NCI-H2107 (cell line): Measurements from ENCODE around the gene SND1.

Experiments used
- DNase-seq: peaks from one replicate; lab custom pipeline; 2025; lab: John Stamatoyannopoulos, UW

SND1 gene

GRCh38 chr7:127802845-127803244 is 150.9 kb downstream of the SND1 start:
- DNase-seq, result no peak

DNA sequence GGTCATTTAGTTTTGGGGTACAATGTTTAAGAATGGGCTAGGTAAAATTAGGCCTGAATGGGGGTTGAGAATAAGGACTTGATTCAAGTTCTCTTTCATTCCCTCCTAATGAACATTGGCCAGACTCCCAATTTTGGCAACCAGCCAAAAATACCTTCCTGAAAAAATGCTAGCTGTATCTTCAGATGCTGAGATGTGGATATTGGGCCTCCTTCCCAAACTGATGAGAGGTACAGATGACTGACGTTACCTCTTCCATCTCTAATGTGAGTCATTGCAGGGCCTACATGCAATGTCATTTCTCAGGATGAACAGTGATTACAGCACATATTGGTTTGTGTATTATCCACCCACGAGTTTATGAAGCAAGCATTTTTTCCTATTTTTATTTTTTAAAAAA is 151.6 kb downstream of the SND1 start:
- DNase-seq, result no peak

GRCh38 chr7:127807340-127807739 is 155.3 kb downstream of the SND1 start:
- no peak for DNase-seq

- no peak for DNase-seq
Observed at GRCh38 chr7:127807829-127808228, 155.8 kb downstream of the SND1 start.

GRCh38 chr7:127809261-127809702 is 157.3 kb downstream of the SND1 start:
- no peak for DNase-seq

DNA sequence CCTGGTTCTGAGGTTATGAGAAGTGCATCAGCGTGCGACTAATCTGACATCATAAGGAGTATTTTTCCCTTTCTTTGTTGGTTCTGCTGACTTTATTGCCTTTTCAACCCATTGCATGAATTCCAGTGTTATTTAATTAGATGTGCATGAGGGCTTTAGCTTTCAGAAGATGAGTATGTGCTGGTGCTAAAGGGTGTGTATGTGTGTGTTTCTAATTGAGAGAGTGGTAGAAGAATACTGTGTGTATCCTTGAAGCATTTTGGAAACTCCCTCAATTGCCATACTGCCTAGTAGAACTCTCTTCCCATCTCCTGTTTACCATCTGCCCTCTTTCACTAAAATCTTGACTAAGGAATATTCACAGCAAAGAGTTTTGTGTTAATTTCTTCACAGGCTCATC is 158.1 kb downstream of the SND1 start:
- no peak for DNase-seq

- no peak for DNase-seq
Observed at GRCh38 chr7:127810696-127811660, 159.0 kb downstream of the SND1 start.

DNA sequence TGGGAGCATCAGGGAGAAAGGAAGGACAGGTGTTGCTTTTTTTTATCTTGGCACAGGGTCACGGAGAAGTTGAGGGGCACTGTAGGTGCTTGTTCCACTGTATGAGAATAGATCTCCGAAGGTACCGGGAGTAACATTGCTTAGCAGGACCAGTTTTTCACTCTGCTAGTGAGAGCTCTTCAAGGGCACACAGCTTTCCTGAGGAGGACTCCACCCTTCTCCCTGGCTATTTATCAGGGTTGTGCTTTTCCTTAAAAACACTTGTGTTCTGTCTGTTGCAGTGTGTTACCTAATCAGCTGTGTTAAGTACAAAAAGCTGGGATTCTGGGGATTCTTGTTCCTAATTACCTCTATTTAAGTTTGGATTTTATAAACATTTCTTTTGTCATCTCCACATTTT is 160.5 kb downstream of the SND1 start:
- no peak for DNase-seq

DNA sequence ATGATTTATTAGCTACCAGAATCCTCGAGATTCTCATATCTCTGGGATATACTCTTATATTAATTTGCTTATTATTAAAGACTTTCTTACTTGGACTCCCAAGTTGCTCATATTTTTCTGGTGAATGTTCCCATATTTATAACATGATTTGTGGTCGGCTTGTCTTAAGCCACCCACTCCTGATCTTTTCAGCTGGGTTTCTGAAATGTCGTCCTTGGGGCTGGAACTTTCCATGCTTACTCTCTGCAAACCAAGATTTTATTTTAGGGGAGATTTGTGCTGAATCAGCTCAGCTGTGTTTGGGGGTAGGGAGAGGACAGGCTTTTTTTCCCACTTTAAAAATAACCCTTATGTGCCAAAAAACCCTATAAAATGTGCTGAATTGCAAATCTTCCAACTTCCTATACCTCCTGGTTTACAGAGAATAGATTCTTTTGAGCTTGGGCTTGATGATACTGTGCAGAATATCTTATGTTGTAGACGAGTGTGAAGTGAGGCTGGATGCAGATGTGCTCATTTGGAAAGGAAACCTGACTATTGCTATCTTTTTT is 162.1 kb downstream of the SND1 start:
- DNase-seq, result no peak

DNA sequence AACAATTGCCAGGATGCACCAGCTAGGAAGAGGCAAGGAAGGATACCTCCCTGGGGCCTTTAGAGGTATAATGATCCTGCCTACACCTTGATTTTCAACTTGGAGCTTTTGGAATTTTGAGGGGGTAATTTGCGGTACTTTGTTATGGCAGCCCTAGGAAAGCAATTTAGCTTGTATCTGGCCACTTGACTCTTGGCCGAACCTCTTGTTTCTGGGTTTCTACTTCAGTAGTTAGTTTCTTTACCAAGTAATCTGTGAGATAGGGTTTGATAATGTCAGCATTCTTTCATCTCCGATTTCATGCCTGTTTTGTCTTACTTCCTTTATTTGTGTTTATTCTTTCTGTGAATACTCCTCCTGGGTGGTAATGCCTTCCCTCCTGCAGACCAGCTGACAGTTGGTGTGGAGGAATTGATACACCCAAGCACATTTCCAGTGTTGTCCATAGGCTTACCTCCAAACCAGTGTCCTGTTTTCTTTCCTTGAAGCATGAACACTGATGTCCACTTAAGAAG is 163.7 kb downstream of the SND1 start:
- DNase-seq, result no peak

DNA sequence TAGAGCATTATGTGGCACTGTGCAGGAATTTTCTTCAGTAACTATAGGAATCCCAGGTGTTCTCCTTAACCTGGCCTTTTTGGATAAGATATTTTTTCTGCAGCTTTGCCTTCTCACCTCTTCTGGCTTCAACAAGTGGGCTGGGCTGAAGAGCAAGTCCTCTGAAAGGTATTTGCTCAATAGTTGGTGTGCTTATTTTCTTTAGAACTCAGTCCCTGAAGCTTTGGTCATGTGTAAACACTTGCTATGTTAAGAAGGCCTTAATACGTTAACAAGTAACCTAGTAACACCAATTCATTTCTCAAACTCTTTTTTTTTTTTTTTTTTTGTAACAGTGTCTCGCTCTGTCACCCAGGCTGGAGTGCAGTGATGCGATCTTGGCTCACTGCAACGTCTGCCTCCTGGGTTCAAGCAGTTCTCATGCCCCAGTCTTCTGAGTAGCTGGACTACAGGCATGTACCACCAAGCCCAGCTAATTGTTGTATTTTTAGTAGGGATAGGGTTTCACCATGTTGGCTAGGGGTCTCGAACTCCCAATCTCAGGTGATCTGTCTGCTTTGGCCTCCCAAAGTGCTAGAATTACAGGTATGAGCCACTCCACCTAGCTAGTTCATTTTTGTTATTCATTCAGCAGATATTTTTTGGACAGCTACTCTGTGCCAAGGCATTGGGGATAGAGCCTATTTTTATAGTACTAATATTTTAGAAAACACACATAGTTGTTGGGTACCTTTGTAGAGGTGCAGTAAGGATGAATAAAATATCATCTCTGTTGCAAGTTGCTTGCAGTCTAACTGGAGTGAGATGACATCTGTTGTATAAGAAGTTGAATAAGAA is 164.6 kb downstream of the SND1 start:
- DNase-seq, result no peak

DNA sequence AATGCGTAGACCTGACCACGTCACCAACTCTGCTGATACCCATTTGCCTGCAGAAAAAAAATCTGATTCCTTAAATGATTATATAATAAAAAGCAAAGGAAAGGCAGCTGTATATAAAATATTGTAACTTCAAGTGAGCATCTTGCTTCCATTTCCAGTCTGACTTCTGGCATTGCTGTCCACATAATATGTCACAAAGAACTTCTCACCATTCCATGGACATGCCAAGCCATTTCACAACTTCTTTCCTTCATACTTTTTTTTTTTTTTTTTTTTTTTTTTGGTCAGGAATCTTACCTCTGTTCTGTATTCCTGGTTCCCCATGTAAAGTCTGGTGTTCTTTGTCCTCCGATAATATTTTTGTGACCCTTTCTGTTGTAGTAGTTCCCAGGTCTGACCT is 165.5 kb downstream of the SND1 start:
- no peak for DNase-seq

DNA sequence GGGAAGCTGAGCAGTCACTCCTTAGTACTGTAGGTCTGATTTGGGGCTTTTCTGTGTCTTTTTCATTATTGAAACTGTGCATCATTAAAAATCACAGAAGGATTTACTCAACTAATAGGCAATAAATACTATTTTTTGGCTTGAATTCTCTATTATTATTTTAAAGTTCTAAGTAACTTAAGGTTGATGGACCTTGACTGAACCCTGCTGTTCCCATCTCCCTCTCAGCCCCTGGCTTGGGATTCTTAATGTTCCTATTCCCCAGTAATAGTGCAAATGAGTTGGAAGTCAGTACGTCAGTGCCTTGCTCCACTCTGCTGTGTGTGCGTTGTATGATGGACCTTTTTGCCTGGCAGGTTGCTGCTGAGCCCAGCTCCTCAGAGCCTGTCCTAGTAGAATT is 166.3 kb downstream of the SND1 start:
- no peak for DNase-seq

- no peak for DNase-seq
Observed at GRCh38 chr7:127819975-127820731, 168.2 kb downstream of the SND1 start.

DNA sequence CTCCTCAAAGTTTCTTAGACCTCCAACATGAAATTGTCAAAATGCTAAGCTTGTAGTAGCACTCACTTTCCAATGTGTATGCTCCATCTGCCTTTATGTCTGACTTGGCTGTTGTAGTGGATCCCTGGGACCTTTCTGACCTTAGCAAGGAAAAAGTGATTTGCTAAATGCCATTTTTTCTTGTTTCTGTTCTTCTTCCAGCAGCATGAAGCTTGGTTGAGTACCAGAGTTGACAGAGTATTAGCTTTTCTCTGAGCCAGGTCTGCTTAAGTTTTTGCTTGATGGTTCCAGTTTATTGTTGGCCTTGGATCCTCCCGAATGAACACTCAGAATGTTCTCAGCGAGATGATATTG is 168.7 kb downstream of the SND1 start:
- DNase-seq, result no peak

- no peak for DNase-seq
Observed at GRCh38 chr7:127821146-127821545, 169.2 kb downstream of the SND1 start.

- no peak for DNase-seq
Observed at GRCh38 chr7:127822822-127823508, 171.0 kb downstream of the SND1 start.

GRCh38 chr7:127824682-127825081 is 172.7 kb downstream of the SND1 start:
- DNase-seq, result no peak

DNA sequence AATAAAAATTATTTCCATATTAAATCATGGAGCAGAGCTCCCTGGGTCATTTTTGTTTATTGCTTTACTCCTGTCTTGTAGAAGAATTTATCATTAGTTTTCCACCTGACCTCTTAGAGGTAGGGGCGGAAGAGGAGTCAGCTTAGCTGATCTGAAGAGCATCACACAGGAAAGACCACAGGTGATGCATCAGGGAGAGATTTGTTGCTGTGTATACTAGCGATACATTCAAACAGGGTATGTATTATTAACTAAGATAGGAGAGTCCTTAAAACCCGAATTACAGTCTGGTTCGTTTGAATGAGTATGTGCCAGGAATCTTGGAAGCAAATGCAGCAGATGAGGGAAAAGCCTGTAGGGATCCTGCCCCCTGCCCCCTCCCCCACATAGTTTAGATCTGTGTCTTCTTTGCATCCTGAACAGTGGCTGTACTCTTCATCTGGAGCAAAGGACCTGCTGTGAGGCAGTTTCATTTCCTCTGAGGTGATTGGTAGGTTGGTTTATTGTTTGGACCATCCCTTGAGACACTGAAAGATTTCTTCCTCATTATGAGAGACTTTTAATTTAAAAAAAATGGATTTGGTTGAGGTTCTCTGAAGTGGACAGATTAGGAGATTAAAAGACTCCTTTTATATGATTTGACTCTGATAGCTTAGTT is 177.0 kb downstream of the SND1 start:
- no peak for DNase-seq
